NAMALWA (cell line): Measurements from ENCODE around the gene CERS1.

Experiments used
- DNase-seq: peaks from one replicate; pipeline ENCODE4 v3.0.0-alpha.2; 2015; ENCODE audit warnings: low spot score

CERS1 gene

DNA sequence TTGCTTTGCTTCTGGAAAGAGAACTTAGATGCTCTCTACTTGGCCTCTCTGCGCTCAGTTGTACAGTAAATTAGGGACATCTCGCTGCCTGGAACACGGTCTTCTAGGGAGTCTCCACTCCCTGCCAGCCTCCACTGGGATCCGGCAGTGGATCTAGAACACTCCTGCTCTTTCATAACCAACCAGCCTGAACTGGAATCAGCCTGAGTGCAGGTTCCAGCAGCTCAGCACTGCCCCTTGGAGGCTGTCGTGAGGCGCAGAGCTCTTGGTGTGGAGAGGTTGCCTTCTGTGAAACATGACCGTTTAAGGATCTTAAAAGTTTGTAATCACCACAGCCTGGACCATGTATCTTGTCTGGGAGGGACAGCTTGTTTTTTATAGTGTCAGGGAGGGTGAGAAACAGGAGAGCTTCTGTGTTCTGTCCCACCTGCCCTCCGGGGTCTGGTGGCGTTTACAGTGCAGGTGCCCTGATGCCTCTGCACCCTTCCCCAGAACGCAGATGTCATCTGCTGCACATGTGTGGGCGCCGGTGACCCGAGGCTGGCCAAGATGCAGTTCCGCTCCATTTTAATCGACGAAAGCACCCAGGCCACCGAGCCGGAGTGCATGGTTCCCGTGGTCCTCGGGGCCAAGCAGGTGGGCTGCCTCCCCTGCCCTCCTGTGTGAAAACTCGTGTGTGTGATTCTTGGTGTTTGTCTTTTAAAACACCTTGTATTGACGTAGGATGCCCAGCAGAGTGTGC lies 39.4 kb downstream of the CERS1 start:
- no peak for DNase-seq

DNA sequence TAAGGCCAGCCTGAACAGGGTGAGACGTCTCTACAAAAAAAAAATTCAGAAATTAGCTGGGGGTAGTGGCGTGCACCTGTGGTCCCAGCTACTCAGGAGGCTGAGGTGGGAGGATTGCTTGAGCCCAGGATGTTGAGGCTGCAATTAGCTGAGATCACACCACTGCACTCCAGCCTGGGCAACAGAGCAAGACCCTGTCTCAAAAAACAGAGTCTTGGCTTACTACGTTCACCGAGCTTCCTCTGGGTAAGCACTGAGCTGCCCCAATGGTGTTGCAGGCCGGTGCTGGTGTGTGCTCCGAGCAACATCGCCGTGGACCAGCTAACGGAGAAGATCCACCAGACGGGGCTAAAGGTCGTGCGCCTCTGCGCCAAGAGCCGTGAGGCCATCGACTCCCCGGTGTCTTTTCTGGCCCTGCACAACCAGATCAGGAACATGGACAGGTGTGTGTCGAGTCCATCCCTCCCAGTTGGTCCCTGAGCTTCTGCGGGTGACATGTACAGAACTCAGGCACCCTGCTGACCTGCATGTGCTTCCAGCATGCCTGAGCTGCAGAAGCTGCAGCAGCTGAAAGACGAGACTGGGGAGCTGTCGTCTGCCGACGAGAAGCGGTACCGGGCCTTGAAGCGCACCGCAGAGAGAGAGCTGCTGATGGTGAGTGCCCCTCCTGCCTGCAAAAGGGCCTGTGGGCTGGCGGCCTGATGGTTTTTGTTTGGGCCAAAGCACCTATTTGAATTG lies 40.1 kb downstream of the CERS1 start:
- no peak for DNase-seq

DNA sequence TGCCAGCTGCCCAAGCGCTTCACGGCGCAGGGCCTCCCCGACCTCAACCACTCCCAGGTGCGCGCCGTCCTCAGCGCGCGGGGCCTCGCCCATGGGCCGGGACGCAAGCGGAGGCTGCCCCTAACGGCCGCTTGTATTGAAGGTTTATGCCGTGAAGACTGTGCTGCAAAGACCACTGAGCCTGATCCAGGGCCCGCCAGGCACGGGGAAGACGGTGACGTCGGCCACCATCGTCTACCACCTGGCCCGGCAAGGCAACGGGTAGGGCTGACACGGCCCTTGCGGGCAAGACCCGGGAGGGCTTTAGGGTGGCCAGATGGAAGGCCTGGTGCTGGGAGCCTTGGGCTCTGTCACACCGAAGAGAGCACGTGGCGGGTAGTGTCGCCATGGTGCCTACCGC lies 41.0 kb downstream of the CERS1 start:
- no peak for DNase-seq

DNA sequence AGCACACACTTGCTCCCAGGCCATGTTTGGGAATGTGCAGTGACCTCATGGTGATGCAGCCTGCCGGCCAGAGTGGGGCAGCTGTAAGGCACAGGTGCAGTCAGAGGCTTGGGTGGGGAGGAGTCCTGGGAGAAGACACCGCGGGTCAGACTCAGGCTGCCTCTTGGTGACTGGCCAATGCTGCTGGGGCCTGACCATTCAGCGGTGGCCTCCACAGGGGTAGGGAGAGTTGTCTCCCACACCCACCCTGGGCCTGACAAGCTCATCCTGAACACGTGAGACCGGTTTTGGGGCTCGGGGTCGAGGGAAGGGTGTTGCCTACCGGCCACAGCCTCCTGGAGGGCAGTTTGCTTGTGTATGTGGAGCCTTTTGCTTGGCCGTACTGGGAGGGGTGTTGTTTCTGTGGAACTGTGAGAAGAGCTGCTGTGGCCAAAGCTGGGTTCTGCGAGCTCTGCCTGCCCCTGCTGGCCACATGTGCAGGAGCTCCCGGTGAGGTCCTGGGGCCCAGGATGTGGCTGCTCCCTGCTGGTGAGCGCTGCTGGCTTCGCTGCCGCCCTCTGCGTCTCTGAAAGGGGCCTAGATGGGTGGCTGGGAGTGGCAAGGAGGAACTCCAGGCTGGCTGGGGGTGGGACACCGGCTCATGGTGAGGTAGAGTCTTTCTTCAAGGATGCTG lies 42.1 kb downstream of the CERS1 start:
- DNase-seq, result no peak

DNA sequence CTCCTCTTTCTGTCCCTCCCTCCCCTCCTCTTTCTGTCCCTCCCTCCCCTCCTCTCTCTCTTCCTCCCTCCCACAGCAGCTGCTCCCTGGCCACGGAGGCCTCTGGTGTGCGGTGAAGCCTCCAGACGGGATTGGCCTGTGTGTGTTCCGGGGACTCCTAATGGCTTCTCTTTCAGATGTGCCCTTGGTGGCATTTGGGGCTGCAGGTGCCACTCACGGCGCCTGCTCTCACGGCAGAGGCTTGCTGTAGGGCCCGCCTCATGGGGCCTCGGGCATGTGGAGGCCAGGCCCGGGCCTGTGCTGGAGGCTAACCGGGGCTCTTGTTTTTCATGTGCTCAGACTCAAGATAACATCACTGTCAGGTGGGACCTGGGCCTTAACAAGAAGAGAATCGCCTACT lies 43.3 kb downstream of the CERS1 start:
- DNase-seq, result no peak

DNA sequence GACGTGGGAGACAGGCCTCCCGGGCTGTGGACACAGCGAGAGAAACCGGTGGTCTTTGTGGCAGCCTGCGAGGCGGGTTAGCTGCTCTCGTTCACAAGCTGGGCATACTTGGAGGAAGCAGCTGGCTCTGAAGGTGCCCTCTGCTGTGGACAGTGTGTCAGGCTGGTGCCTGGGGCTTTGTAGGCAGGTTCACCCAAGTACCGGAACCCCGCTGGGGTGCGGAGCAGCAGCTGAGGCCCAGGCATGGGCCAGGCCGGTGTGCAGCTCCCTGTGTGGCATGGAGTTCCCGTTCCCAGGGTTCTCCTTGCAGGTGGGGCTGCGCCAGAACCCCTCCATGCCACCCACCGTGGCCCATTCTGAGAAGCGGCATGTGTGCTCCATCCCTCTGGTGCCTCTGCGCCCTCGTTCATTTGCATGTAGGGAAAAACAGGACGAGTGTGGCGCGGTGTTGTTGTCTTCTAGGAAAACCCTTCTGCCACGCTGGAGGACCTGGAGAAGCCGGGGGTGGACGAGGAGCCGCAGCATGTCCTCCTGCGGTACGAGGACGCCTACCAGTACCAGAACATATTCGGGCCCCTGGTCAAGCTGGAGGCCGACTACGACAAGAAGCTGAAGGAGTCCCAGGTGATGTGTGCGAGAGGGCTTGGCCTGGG lies 44.2 kb downstream of the CERS1 start:
- DNase-seq, result no peak

DNA sequence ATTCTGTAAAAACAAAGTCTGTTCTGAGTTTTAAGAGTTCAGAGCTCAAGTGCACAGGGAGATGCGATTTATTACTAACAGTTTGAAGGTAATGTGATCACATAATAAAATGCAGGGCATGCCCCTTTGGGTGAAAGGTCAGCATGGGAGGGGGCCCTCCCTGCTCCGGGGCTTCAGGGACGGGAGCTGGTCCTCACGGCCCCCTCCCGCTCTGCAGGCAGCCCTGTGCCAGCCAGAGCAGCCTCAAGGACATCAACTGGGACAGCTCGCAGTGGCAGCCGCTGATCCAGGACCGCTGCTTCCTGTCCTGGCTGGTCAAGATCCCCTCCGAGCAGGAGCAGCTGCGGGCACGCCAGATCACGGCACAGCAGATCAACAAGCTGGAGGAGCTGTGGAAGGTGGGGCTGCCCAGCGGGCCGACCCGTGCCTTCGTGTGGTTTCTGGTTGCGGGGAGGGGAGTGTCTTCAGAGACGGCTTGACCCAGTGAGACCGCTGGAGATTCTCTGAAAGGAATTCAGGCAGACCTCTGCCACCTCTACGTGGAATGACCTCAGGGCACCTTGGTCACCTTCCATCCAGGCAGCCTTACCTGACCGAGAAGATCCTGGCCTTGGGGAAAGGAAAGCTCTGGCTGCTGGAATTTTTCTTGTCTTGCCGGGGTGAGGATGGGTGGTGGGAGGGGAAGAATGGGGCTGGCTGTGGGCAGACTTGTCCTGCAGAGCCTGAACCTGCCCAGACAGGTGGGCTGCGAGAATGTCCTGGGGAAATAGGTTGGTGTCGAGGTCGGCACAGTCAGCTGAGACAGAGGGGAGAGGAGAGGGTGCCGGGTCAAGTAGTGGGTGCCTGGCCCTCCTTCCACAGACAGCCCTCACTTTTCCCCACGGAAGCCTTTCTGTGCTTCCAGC lies 45.2 kb downstream of the CERS1 start:
- DNase-seq, result no peak

DNA sequence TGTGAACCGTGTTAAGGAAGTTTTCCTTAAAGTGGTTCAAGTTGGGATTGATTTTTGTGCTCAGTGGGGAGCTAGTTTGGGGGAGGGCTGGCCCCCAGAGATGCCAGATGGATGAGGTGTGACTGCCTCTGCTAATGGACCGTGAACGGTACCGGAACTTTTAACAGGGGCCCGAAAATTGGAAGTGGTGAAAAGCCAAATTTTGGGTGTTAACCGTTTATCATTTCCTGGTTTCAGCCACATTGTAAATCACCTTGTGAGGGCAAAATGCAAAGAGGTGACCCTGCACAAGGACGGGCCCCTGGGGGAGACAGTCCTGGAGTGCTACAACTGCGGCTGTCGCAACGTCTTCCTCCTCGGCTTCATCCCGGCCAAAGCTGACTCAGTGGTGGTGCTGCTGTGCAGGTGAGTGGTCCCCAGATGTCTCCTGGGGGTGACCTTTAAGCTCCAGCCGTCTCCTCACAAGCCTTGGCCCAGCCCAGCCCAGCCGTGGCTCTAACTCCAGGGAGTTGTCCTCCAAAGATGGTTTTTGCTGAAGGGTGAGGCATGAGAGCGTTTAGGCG lies 46.0 kb downstream of the CERS1 start:
- DNase-seq, result no peak

DNA sequence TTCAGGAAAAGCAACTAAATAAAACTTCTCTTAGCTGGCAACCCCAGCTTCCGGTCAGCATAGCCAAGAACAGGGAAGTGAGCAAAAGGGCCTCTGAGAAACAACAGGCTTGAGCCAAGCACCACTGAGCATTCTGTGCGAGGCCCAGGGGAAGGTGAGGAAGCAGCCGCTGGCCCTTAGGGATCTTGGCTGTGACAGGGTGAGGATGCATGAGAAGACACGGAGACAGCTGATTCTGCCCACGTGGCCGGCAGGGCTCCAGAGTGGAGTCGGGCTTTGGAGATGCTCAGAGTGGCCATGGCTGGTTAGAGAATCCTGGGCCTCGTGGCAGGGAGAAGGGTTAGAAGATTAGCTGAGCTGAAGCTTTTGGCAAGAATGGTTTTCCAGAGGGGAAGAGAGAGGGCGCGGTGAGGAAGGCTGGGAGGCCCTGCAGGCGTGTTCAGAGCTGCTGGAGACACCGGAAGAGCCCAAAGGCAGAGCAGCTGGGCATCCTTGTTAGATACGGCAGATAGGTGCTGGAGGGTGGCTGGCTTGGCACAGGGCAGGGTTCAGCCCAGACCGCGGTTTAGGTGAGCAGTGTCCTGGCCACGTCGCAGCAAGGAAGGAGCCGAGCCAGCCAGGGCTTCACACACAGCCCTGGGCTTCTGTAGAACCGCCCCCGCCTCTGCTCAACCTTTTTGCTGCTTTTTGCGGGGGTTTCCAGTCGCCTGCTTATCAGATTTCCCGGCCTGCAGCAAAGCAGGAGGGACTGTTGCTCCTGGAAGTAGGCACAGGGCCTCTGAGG lies 46.9 kb downstream of the CERS1 start:
- no peak for DNase-seq

DNA sequence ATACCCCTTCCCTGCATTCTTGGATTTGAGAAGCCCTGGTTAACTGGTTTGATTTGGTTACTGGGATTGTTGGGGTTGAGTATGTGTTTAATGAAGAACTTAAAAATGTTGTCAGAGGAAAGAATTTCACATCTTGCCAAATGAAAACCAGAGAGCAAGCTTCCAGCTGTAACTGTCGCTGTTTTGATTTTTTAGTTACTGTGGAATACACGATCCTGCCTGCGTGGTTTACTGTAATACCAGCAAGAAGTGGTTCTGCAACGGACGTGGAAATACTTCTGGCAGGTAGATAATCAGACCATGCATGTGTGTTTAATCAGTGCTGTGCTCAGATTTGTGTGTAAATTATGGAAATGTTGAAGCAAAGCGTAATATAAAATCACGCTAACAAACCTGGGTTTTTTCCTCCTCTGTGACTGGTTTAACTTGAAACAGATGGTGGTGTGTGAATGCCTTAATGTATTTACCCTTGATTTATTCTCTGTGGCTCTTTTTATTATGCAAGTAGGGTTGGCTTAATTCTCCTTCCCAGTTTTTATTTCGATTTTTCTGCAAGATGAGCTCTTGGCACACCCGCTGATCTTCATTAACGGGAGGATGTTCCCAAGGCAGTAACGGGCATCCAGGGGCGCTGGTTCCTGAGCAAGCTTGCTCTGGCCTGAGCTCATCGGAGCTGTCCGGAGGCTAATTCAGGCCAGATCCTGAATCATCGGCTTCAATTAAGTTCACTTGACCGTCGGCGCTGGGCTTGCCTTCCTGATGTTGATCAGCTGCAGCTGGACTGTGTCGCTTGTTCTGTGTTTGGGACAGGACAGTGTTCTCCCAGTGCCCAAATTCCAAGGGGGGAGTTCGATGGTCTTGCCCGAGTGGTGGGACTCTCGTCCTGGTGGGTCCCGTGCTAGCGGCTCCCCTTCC lies 48.2 kb downstream of the CERS1 start:
- no peak for DNase-seq

DNA sequence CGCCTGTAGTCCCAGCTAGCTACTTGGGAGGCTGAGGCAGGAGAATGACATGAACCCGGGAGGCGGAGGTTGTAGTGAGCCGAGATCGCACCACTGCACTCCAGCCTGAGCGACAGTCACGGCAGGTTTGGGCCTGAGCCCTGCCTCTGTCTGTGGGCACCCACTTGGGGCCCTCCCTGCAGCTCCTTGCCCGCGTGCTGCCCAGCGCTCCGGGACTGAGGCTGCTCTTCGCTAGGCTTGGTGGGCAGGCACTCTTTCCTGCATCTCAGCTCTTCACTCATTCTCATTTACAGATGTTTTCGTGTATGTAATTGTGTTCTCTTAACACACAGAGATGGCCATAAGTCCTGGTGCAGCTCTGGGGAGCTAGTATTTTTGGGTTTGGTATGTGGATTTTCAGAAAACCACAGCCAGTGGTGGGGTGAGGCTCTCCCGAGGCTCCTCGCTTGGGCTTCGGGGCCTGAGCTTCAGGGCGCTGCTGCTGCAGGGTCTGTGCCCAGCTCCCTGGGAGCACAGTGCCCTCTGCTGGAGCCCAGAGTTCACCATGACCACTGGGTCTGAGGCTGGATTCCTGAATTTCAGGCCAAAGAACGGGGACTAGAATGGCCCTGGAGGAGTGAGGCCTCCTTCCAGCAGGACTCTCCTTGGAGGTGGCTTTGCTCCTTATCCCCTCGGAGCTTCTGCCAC lies 49.0 kb downstream of the CERS1 start:
- peak; percentile 74 for DNase-seq

DNA sequence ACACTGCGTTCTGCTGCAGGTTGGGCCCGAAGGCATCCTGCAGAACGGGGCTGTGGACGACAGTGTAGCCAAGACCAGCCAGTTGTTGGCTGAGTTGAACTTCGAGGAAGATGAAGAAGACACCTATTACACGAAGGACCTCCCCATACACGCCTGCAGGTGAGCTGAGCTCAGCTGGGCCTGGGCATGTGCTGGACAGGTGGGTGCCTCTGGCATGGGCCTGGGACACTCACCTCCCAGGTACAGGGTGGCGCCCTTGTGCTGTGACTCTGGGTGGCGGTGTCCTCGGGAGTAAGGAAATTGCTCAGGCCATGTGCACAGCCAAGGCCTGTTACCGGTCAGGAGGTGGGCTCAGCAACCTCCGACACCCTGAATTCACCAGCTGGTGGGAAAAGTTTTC lies 50.0 kb downstream of the CERS1 start:
- no peak for DNase-seq

DNA sequence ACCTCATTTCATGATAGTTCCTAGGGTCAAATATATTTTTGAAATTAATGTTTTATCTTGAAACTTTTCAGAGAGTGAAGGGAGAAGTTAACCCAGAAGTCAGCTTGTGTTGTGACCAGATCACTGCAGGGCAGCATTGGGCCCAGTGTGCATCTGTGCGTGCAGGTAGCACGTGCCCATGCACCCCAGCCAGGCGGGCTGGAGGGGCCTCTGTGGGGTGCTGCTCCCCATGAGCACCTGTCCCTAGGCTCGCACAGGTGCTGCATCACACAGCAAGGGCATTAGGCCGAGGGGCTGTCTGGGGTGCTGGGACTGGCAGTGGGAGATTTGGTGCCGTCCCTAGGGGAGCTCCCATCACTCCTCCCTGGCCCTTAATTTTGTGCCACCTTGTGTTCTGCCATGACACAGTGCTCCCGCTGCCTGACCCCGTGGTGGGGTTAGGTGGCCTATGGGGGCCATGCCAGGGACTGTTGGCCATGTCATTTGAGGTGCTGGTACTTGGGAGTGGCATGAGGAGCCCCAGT lies 51.1 kb downstream of the CERS1 start:
- DNase-seq, result no peak

DNA sequence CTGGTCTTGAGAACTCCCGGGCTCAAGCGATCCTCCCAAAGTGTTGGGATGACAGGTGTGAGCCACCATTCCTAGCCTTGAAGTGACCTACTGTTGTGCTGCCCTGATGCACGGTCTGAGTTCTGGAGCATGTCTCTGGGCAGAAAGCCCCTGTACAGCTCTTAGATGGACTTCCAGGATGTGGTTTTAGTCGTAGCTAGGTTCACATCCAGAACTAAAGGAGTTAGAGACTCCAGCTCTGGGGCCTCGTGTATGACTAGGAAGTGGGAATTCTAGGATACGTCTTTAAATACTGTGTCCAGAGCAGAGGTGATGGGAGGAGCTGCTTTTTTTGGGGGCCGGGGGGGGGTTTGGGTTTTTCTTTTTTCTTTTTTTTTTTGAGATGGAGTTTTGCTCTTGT lies 52.0 kb downstream of the CERS1 start:
- DNase-seq, result no peak

DNA sequence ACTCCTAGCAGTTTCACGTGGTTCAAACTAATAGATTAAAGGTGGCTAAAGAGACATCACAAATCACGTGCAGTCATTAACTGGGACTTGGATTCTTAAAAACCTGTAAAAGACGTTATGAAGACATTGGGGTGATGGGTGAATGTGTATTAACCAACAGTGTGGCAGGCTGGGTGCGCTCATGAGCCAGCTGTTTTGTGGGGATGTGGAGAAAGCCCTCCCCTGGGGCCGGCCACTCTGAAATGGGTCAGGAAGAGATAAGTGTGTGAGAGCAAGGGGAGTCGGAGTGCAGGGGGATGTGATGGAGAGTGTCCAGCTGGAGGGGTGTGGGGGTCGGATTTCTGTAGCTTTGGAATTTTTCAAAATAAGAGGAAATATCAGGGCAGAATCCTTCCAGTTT lies 53.8 kb downstream of the CERS1 start:
- DNase-seq, result no peak

DNA sequence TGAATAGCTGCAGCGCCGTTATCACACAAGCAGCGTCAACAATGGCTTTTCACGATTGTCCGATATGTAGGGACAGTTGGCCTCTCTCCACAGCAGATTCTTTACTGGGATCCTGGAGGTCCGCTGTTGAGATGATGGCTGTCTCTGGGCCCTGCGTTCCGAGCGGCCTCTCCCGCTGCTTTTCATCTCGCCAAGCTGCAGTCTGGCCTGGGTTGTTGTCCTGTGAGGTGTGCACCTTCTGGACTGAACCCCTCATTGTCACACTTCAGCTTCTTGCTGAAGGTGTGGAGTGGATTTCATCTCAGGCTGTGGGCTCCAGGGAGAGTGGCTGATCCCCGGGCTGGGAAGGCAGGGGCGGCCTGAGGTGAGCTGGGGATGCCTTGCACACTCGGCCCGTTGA lies 54.6 kb downstream of the CERS1 start:
- DNase-seq, result no peak

DNA sequence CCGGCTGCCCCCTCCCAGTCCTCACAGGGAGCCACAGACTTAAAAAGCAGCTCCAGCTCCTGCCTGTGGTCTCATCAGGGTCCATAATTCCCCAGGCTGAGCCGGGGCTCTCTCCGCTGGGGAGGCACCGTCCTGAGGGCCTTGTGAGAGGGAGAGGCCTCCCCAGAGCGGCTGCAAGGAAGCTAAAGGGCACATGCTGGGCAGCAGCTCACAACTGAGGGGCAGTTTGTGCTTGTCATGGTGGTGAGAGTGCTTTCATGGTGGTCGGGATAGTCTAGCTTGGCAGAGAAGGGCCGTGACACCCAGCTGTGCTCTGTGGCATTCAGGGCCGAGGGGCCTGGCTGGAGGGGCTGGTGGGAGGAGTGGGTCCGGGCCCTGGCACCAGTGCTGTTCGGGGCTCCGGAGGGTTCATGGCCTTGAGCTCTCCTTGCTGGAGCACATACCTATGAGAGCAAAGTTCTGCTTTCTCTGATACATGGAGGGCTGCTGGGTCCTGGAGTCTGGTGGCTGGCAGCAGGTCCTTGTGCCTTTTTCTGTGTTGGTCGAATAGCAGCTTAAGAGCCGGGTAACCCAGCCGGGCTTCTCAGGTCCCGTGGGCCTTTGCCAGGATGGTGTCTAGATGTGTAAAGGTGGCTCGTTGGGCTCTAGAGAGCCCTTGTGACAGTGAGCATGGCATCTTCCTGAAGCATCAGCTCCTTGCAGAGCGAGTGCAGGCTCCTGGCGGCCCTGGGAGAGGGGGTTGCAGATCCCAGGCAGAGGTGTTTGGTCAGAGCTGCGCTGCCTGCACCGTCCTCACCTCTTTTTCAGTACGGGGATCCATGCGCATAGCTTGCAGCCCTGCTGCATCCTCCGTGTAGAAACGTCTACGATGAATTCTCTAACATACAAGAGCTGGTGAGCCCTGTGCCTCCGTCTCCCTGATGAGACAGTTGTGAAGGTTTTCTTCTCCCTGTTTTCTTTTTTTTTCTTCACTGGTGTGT lies 55.4 kb downstream of the CERS1 start:
- no peak for DNase-seq
